Activated CD8-positive, alpha-beta memory T cell treated with anti-CD3 and anti-CD28 coated beads for 36 hours (primary cell): Measurements from ENCODE around the gene CCDC32. TPM values are rescaled to one million over a fixed set of nuclear protein-coding genes. Genes with fewer than 3 reads are reported as not detected.
"Not testable (repeated sequence)": the region's sequence is repeated elsewhere in the genome, so short reads cannot be mapped to it uniquely, and the experiment has no call there.

Experiments
- CTCF ChIA-PET: fragments of 350-600 bp; sonication (Branson Sonifier 250); formaldehyde crosslinking; loops from one replicate; lab custom pipeline; 2021; ENCODE audit warnings: antibody characterized with exemption; lab: Charles Lee
- POLR2A ChIA-PET: fragments of 350-600 bp; sonication (Branson Sonifier 250); formaldehyde crosslinking; loops from one replicate; lab custom pipeline; 2021; ENCODE audit warnings: antibody characterized with exemption; lab: Charles Lee
- total RNA-seq, 2 experiments: library from RNA; stranded (reverse); gene quantifications; one replicate each; pipeline ENCODE4 v1.2.3, GENCODE V29; 2021

CCDC32 gene
- total RNA-seq, 2 experiments from 2014 or later, result 29.4 to 33.5 TPM

- CTCF ChIA-PET, result no interaction called here
Measured at GRCh38 chr15:40578892-40579291, 14.1 kb upstream of the CCDC32 start.

GRCh38 chr15:40576914-40577313 lies 12.1 kb upstream of the CCDC32 start:
- CTCF ChIA-PET, POLR2A ChIA-PET: not testable (repeated sequence)

More at GRCh38 chr15:40578892-40579291, 14.1 kb upstream of the CCDC32 start:
- POLR2A ChIA-PET, result no interaction called here

GRCh38 chr15:40575113-40575512 lies 10.3 kb upstream of the CCDC32 start:
- ChIA-PET CTCF (interaction anchor here (0.5 kb wide), 1 partner anchor 583 kb away, joined by 3 read pairs; no protein-coding TSS in a partner anchor), POLR2A (no interaction called here)

- ChIA-PET CTCF (interaction anchor here (1.0 to 1.4 kb wide), 3 partner anchors 20 to 195 kb away, joined by 3 to 11 read pairs (median 4); partner anchors contain the start of gene GCHFR), POLR2A (interaction anchor here (0.5 to 1.8 kb wide), 10 partner anchors 20 to 547 kb away, joined by 3 to 7 read pairs (median 5); partner anchors contain the start of genes INO80, KNL1, KNSTRN and RAD51)
Measured at GRCh38 chr15:40569129-40569953, 4.5 kb upstream of the CCDC32 start, which contains the start of gene RPUSD2. RPUSD2 (plus strand) TSS chr15:40569299; CDS start chr15:40569338, 39 bp downstream.

- CTCF ChIA-PET, result no interaction called here
- POLR2A ChIA-PET, result interaction anchor here (0.6 kb wide), 1 partner anchor 26 kb away, joined by 4 read pairs; no protein-coding TSS in a partner anchor
Measured at GRCh38 chr15:40567111-40567510, 2.3 kb upstream of the CCDC32 start.

GRCh38 chr15:40565333-40566238 lies 744 bp upstream of the CCDC32 start:
- CTCF ChIA-PET, result interaction anchor here (0.6 to 1.4 kb wide), 6 partner anchors 24 to 294 kb away, joined by 3 to 4 read pairs (median 3); no protein-coding TSS in a partner anchor
- POLR2A ChIA-PET, result interaction anchor here (1.0 to 1.4 kb wide), 2 partner anchors 24 to 129 kb away, joined by 4 read pairs; partner anchors contain the start of gene RAD51

- ChIA-PET POLR2A (no interaction called here), CTCF (interaction anchor here (0.5 to 1.3 kb wide), 2 partner anchors 28 to 35 kb away, joined by 3 read pairs; no protein-coding TSS in a partner anchor)
Measured at GRCh38 chr15:40563426-40563825, 1.4 kb downstream of the CCDC32 start.

GRCh38 chr15:40562691-40563090 lies 2.2 kb downstream of the CCDC32 start:
- ChIA-PET POLR2A (interaction anchor here (0.6 kb wide), 1 partner anchor 582 kb away, joined by 6 read pairs; no protein-coding TSS in a partner anchor), CTCF (interaction anchor here (0.5 to 1.3 kb wide), 3 partner anchors 29 to 44 kb away, joined by 3 read pairs; no protein-coding TSS in a partner anchor)

GRCh38 chr15:40558952-40559742 lies 5.7 kb downstream of the CCDC32 start:
- ChIA-PET CTCF (no interaction called here), POLR2A (no interaction called here)

- ChIA-PET CTCF (no interaction called here), POLR2A (no interaction called here)
Measured at GRCh38 chr15:40555876-40556275, 9.0 kb downstream of the CCDC32 start.

- ChIA-PET POLR2A (no interaction called here), CTCF (interaction anchor here (0.6 to 1.8 kb wide), 2 partner anchors 34 to 124 kb away, joined by 4 to 6 read pairs; no protein-coding TSS in a partner anchor)
Measured at GRCh38 chr15:40554161-40554525, 10.7 kb downstream of the CCDC32 start.

- POLR2A ChIA-PET, result no interaction called here
Measured at GRCh38 chr15:40550341-40551037, 14.4 kb downstream of the CCDC32 start.

GRCh38 chr15:40549894-40550293 lies 14.9 kb downstream of the CCDC32 start:
- ChIA-PET CTCF (no interaction called here), POLR2A (no interaction called here)

More at GRCh38 chr15:40550341-40551037, 14.4 kb downstream of the CCDC32 start:
- CTCF ChIA-PET, result no interaction called here

GRCh38 chr15:40548610-40549009 lies 16.2 kb downstream of the CCDC32 start:
- ChIA-PET POLR2A (no interaction called here), CTCF (no interaction called here)

- ChIA-PET CTCF (no interaction called here), POLR2A (no interaction called here)
Measured at GRCh38 chr15:40545457-40545856, 19.4 kb downstream of the CCDC32 start.

GRCh38 chr15:40543631-40544294 lies 21.1 kb downstream of the CCDC32 start:
- CTCF ChIA-PET, result interaction anchor here (1.1 kb wide), 1 partner anchor 37 kb away, joined by 3 read pairs; no protein-coding TSS in a partner anchor
- POLR2A ChIA-PET, result no interaction called here

GRCh38 chr15:40543082-40543481 lies 21.8 kb downstream of the CCDC32 start:
- POLR2A ChIA-PET, result no interaction called here
- CTCF ChIA-PET, result no interaction called here
